ENCODE measurements around the gene STAU1.
"Not testable (repeated sequence)": the region's sequence is repeated elsewhere in the genome, so short reads cannot be mapped to it uniquely, and the experiment has no call there.

STAU1 gene

GRCh38 chr20:49123982-49124381, 64.2 kb downstream of the STAU1 start:
- in situ Hi-C loops (cut with MboI; ENCODE audit: low sequenced_read_pairs): no loop called here

DNA sequence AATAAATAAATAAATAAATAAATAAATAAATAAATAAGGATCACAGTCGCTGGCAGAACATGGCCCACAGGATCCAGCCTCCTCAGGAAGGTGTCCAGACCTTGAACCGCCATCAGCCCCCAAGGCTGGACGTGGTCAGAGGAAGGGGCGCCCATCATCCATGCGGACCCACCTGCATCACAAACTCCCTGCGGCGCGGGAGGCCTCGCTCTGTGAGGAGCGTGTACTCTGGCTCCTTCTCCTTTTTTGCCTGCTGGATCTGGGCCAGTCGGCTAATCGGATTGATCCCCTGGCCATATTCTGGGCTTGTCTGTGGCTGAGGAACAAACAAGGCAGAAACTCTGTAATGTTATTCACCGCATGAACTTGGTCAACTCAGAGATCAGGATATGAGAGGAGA, 65.2 kb downstream of the STAU1 start:
- in situ Hi-C loops (cut with MboI; ENCODE audit: low sequenced_read_pairs): no loop called here

DNA sequence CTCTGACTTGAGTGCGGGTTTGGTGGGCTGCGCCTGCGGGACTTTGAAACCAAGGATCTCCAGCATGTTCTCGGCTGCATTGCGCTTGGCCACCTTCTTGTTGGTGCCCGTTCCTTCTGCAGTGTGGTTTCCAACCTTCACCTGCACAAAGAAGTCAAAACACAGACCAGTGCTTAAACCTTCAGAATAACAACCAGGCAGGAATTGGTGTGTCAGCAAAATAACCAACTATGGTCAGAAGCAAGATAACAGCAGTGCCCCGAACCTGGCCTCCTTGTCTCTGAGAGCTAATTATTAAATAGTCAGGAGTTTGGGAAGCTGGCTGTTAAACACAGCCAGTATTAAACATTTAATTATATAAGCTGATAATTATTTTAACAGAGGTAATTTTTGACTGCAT, 68.1 kb downstream of the STAU1 start:
- in situ Hi-C loops (cut with MboI; ENCODE audit: low sequenced_read_pairs): no loop called here

DNA sequence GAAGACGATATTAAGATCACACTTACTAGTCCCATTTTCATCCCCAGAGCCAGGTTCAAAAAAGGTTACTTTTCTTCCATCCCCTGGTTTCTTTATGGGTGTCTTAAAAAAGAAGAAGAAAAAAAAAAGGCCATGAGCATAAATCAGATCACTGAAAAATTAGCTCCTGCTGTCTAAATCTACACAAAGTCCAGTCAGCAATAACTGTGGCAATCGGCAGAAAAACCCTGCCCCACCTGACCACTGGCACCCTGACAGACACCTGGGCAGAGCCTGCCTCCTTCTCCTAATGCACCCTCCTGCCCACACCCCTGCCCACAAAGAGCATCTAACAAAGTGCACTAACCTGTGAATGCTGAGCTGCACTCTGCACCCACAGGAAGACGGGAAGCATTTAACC, 69.8 kb downstream of the STAU1 start:
- in situ Hi-C loops (cut with MboI; ENCODE audit: low sequenced_read_pairs): no loop called here

GRCh38 chr20:49115564-49115963, 72.6 kb downstream of the STAU1 start:
- in situ Hi-C loops (cut with MboI; ENCODE audit: low sequenced_read_pairs): no loop called here

- in situ Hi-C loops (cut with MboI; ENCODE audit: low sequenced_read_pairs): no loop called here
Measured at GRCh38 chr20:49112596-49113274, 75.4 kb downstream of the STAU1 start.

DNA sequence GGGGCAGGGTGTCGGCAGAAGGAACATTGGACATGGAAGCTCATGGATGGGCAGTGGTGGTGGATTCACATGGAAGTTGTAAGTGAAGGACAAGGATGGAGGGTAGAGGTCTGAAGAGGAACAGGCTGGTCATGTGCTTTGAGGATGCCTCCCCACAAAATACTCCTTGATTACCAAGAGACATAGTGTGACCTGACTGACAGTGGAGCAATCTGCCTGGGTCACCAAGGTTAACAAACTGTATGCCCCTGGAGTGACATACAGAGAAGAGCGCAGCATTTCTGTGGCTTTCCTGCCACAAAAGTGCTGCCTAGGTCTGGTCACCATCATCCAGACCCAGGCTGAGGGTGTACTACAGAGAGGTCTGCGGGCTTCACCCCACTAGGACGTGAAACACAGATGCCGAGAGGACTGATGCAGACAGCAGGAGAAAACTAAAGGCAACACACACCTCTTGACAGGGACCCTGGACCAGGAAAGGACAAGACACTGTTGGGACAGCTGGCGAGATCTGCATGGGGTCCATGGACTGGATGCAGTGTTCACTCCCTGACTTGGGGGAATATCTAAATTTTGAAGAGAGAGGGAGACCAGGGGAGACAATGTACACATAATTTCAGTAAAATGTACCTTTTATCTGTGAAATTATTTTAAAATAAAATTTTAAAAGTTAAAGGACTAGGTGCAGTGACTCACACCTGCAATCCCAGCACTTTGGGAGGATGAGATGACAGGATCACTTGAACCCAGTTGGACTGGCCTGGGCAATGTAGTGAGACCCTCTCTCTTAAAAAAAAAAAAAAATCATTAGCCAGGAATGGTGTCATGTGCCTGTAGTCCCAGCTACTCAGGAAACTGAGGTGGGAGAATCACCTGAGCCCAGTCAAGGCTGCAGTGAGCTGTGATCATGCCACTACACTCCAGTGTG, 77.1 kb downstream of the STAU1 start:
- in situ Hi-C loops (cut with MboI; ENCODE audit: low sequenced_read_pairs): no loop called here

- in situ Hi-C loops (cut with MboI; ENCODE audit: low sequenced_read_pairs): no loop called here
Measured at GRCh38 chr20:49106328-49106727, 81.8 kb downstream of the STAU1 start.

DNA sequence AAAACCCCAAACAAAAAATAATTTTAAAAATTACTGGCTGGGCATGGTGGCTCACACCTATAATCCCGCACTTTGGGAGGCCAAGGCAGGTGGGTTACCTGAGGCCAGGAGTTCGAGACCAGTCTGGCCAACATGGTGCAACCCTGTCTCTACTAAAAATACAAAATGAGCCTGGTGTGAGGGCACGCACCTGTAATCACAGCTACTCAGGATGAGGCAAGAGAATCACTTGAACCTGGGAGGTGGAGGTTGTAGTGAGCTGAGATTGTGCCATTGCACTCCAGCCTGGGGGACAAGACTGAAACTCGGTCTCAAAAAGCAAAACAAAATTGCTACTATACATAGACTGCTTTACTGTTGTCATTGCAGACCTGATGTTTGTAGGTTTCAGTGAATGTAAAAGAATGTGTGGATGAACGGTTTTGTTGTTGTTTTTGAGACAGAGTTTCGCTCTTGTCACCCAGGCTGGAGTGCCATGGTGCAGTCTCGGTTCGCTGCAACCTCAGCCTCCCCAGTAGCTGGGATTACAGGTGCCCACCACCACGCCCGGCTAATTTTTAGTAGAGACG, 83.1 kb downstream of the STAU1 start:
- in situ Hi-C loops (cut with MboI; ENCODE audit: low sequenced_read_pairs): not testable (repeated sequence)

GRCh38 chr20:49104365-49104648, 83.8 kb downstream of the STAU1 start:
- in situ Hi-C loops (cut with MboI; ENCODE audit: low sequenced_read_pairs): no loop called here

GRCh38 chr20:49103647-49104364, 84.3 kb downstream of the STAU1 start:
- in situ Hi-C loops (cut with MboI; ENCODE audit: low sequenced_read_pairs): no loop called here

DNA sequence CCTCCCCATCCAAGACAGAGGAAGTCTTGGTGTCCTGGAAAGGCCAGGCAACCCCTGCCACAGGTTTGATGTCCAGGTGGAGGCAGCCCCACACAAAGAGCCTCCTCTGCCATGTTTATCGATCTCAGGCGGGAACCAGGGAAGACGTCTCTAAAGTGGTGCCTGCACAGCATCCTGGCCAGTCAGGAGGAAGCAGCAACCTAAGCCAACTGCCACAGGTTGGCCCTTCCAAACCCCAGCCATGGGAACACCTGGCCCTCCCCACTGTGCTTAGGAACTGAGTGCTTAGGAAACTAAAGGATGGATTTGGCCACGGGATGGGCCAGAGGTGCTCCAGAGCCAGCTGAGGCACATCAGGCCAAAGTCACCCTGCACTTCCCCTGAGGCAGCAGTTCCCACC, 85.1 kb downstream of the STAU1 start:
- in situ Hi-C loops (cut with MboI; ENCODE audit: low sequenced_read_pairs): no loop called here

DNA sequence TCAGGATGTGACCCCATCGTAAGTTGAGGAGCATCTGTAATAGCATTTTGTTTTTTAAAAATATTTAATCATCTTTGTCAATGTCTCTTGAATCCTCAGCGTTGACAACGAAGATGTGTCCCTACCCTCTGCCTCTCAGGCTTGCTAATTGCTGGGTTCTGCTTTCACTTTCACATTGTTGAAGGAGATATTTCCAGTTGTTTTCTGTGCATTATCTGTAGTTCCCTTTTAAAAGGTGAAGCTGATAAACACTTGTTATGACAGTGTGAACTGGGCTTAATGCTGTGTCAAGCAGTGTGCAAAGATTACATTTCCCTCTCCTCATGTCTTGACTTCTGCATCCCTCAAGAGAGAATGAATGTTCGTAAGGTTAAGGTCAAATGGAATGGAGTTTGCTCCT, 87.2 kb downstream of the STAU1 start:
- in situ Hi-C loops (cut with MboI; ENCODE audit: low sequenced_read_pairs): no loop called here

- in situ Hi-C loops (cut with MboI; ENCODE audit: low sequenced_read_pairs): not testable (repeated sequence)
Measured at GRCh38 chr20:49100292-49100691, 87.8 kb downstream of the STAU1 start.

- in situ Hi-C loops (cut with MboI; ENCODE audit: low sequenced_read_pairs): no loop called here
Measured at GRCh38 chr20:49099011-49099410, 89.1 kb downstream of the STAU1 start.

- in situ Hi-C loops (cut with MboI; ENCODE audit: low sequenced_read_pairs): no loop called here
Measured at GRCh38 chr20:49098136-49098535, 90.0 kb downstream of the STAU1 start.

DNA sequence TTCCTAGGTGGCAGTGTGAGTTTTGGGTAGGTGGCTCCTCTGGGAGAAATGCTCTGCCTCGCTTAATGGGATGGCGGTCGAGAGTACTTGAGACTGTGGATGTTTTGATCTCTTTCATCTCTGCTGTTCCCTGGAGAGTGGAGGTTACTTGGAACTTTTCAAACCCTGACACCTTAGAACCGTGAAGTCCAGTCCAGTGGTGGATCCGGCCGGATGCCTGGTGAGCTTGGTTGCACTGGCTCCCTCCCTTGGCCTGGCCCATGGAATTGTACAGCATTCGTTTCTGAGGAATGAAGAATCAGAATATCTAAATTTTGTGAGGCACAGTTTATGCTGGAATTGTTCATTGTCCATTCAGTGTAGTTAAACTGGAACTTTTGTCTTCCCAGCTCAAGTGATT, 91.0 kb downstream of the STAU1 start:
- in situ Hi-C loops (cut with MboI; ENCODE audit: low sequenced_read_pairs): no loop called here

DNA sequence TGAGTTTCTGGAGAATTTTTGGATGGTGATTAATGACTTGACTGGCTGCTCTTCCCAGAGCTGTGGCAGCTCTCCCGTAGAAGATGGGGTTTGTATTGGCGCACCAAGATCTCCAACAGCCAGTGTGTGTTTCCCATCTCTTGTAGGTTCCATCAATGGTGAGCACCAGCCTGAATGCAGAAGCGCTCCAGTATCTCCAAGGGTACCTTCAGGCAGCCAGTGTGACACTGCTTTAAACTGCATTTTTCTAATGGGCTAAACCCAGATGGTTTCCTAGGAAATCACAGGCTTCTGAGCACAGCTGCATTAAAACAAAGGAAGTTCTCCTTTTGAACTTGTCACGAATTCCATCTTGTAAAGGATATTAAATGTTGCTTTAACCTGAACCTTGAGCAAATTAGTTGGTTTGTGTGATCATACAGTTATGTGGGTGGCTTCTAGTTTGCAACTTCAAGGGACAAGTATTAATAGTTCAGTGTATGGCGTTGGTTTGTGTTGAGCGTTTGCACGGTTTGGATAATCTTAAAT, 91.9 kb downstream of the STAU1 start:
- in situ Hi-C loops (cut with MboI; ENCODE audit: low sequenced_read_pairs): no loop called here

GRCh38 chr20:49091762-49092161, 96.4 kb downstream of the STAU1 start:
- in situ Hi-C loops (cut with MboI; ENCODE audit: low sequenced_read_pairs): no loop called here

DNA sequence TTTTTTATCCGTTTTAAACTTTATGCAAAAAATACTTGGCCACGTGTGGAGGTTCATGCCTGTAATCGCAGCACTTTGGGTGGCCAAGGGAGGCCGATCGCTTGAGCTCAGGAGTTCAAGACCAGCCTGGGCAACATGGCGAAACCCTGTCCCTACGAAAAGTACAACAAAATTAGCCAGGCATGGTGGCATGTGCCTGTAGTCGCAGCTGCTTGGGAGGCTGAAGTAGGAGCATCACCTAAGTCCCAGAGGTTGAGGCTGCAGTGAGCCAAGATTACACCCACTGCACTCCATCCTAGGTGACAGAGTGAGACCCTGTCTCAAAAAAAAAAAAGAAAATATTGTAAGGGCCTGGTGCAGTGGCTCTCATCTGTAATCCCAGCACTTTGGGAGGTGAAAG, 97.0 kb downstream of the STAU1 start:
- in situ Hi-C loops (cut with MboI; ENCODE audit: low sequenced_read_pairs): no loop called here

DNA sequence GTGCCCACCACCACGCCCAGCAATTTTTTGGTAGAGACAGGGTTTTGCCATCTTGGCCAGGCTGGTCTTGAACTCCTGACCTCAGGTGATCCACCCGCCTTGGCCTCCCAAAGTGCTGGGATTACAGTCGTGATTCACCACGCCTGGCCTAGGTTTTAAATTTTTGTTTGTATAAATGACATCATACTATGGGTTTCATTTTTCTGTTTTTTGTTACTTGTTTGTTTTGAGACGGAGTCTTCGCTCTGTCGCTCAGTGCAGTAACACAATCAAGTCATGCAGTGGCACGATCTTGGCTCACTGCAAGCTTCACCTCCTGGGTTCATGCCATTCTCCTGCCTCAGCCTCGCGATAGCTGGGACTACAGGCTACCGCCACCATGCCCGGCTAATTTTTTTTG, 105.8 kb downstream of the STAU1 start:
- in situ Hi-C loops (cut with MboI; ENCODE audit: low sequenced_read_pairs): not testable (repeated sequence)

All from hTERT RPE-1 (cell line).